Keratinocyte (primary cell): ENCODE results near the gene CHMP2B.

Experiments
- EZH2 ChIP-seq: IDR thresholded peaks from one replicate; pipeline ENCODE4 v1.6.1; 2012; ENCODE audit warnings: inconsistent platforms, mild to moderate bottlenecking, low read length, moderate library complexity
- TF ChIP-seq, protein P1 (sequence below), 3 experiments: IDR thresholded peaks in 1 of 3; conservative IDR thresholded peaks in 1 of 3; optimal IDR thresholded peaks in 1 of 3; 2 replicates in 2 of 3; 3 replicates in 1 of 3; pipeline versions ENCODE3 to v1.5.1; 2011; ENCODE audit warnings: low read length in 3 of 3, mild to moderate bottlenecking in 3 of 3, moderate library complexity in 2 of 3, control low read depth in 1 of 3, inconsistent platforms in 1 of 3; ENCODE audit not compliant: insufficient read depth in 2 of 3; ENCODE audit errors: extremely low read depth in 1 of 3

DNA sequence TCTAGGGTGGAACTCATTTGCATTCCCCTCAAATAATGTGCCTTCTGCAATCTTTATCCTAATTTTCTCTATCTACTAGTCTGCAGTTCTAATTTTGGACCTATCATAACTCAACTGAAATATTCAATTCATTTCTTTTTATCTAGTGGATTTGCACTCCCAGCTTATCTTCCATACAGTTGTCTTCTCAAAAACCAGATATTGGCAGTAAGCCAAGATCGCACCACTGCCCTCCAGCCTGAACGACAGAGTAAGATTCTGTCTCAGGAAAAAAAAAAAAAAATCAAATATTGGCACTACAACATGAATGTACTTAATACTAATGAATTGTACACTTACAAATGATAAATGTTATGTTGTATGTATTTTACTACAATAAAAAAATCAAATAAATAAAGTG lies 18.0 kb upstream of the CHMP2B start:
- TF ChIP-seq, protein P1, sequence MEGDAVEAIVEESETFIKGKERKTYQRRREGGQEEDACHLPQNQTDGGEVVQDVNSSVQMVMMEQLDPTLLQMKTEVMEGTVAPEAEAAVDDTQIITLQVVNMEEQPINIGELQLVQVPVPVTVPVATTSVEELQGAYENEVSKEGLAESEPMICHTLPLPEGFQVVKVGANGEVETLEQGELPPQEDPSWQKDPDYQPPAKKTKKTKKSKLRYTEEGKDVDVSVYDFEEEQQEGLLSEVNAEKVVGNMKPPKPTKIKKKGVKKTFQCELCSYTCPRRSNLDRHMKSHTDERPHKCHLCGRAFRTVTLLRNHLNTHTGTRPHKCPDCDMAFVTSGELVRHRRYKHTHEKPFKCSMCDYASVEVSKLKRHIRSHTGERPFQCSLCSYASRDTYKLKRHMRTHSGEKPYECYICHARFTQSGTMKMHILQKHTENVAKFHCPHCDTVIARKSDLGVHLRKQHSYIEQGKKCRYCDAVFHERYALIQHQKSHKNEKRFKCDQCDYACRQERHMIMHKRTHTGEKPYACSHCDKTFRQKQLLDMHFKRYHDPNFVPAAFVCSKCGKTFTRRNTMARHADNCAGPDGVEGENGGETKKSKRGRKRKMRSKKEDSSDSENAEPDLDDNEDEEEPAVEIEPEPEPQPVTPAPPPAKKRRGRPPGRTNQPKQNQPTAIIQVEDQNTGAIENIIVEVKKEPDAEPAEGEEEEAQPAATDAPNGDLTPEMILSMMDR (optimal IDR thresholded peaks at IDR 0.05 in 1 of 3, IDR thresholded peaks at IDR 0.05 in 1 of 3, conservative IDR thresholded peaks at IDR 0.05 in 1 of 3; ENCODE audit: extremely low read depth in 1 of 3, insufficient read depth in 2 of 3, low read length in 3 of 3), result no peak
- TF ChIP-seq EZH2, result no peak
